GM19023 (cell line): ENCODE data around the gene SLC25A13.

Experiments
- ATAC-seq: cut with Tn5 transposase; IDR thresholded peaks from one replicate; pipeline ENCODE4 v1.9.1; 2021; ENCODE audit warnings: mild to moderate bottlenecking, moderate library complexity; ENCODE audit not compliant: unreplicated experiment

The SLC25A13 gene

DNA sequence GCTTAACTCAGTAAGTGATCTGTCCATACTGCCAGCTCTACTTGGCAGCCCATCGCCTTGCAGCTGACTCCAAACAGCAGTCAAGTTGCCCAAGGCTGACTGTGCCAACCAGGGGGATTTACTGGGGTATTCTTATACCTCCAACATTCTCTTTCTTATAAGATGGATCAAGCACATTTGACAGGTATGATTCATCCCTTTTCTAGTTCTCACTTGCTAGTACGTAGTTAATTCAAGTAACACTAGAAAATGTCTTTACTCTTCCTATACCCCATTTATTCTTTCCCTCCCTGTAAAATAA, 77.0 kb downstream of the SLC25A13 start:
- ATAC-seq = no peak

DNA sequence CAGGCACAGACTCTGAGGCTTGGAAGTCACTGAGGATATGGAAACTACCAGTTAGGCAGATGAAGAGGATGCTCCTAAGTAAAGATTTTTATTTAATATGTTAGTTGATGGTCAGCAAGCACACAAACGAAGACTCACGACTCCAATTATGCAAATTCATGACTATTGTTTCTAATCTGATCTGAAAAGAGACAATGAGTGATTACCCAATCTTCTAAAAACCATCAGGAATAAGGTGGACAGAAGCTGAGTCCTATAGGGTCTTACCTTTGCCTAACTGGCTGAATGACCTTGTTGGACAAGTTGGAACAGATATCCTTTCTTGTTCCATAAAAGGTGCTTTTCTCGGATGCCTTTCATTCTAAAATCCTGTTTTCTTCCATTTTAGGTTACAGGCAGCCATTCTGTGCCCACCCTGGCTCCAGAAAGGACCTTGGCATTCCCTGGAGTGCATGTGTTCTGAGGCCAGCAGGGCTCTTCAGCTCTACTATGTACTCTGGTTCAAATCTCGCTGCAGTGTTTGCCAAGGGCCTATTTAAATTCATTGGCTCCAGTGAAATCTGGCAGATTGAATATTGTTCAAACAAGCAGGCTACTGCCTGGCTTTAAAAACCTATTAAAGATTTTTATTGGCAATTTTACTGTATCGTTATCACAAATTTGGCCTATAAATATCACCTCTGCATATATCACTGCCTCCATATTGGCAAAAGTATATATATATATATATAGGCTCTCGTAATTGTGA, 77.5 kb downstream of the SLC25A13 start:
- no peak for ATAC-seq

DNA sequence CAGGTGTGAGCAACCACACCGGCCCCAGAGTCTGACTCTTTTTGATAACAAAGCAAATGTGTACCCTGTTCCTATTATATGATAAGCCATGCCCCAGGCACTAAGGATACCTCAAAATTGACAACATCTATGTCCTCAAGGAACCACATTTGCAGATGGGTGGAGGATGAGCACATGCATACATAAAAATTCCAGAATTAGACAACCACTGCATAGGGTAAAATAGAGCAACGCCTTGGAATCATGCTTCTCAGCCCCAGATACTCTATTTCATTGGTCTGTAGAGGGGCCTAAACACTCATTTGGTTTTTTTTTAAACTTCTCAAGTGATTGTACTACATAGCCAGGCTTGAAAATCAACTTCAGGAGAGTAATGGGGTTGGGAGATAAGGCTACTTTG, 78.7 kb downstream of the SLC25A13 start:
- no peak for ATAC-seq

DNA sequence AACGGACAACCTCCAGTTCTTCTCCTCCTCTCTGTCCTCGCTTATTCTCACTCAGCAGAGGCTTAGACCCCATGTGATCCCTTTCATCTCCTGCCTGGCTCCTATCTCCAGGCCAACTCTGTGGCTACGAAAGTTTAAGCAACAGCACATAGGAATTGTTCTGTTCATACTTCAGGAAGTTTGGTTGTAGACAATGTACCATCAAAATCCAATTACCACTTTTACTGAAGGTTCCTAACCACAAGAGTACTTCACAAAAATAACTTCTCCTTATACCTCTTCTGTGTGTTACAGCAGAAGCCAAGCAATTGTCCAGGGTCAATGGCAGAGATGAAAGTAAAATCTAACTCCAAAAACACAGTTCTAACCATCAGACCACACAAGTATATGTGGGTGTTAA, 80.0 kb downstream of the SLC25A13 start:
- no peak for ATAC-seq

DNA sequence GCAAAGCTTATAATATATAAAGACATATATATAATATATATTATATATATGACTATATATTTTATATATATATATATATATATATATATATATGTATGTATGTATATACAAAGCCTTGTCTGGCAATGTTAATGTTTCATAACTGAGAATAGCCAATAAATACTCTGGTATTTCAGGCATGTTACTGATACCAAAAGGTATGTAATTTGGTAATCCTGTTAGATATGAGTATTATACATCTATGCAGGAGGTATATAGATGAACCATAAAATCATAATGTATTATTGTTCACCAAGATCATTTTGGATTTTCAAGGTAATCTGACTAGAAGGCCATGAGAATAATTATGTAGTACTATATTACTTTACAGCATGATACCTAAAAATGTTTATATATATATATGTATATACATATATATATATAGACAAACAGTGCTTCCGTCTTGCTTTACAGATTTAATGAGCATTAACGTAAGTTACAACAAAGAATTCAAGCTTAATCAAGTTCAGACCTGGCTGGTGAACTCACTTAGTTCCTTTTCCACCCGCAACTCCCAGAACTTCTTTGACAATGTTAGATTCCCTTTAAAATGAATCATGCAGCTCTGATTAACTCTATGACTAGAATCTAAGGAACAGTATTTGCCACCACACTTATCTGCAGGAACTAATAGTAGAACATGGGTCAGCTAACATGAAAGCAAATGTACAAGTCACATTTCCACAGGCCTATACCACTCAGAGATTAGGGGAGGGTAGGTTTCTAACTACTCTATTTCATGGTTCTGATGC, 82.7 kb downstream of the SLC25A13 start:
- no peak for ATAC-seq

DNA sequence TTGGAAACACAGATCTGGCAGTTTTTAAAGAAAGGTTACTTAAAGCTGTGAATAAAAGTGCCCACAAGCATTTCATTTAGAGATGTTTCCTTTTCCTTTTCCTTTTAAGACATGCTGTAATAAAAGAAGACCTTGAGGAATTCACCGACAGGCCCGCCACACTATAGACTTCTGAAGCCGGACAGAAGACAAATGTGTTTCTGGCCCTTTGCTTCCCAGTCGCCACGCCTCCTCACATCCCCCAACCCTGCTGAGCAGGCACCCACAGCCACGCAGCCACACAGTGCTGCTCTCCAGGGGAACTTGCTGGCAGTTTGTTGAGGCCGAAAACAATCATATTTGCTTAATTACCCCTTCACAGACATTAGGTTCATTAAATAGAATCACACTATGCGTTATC, 83.4 kb downstream of the SLC25A13 start:
- no peak for ATAC-seq

DNA sequence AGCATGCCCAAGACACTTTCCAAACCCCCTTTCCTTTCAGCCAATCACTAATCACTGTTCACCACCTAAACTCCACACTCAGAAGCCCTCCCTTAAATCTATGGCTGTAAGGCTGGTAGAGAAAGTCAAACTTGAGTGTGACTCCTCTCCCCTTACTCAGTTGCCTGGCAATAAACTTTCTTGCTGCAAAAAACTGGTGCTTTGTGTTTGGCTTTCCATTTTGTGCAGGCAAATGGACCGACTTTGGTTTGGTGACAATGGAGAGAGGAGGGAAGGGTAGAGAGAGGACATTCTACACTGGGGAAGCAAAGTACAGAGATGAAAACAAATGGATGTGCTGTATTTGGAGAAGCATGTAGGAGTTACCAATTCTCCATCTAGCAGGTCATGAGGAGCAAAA, 84.9 kb downstream of the SLC25A13 start:
- no peak for ATAC-seq

DNA sequence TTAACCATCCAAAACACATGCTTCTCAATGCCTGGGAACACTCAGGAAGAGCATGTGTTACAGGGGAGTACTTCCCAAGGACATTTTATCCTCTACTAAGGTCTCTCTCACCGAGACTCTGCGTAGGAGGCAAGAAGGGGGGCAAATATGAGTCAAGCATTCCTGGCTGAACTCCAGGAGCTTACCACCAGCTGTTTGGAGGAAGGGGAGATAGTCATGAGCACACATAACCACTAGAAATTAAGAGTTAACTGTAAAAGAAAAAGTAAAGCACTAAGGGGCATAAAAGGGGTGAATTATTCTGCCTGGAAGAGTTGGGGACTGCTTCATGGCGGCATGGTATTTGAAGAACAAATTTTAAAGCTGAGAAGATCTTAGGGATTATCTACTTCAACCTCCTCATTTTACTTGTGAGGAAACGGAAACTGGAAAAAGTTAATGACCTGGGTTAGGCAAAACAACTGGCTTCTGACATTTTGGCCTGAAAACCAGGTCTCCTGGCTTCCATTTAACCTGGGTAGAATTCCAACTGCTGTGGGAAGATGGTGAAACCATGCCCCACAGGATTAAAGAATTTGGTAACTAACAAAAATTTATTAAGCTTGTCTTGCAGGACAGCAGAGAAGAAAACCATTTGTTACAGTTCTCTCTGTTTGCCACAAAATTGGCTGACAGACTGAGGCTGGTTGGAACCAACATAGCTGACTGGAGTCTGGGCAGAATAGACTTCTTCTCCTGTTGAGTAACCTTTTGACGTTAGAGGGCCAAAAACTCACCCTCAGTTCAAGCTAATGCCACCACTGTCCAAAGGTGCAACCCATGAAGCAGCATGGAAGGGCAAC, 85.5 kb downstream of the SLC25A13 start:
- ATAC-seq = no peak

DNA sequence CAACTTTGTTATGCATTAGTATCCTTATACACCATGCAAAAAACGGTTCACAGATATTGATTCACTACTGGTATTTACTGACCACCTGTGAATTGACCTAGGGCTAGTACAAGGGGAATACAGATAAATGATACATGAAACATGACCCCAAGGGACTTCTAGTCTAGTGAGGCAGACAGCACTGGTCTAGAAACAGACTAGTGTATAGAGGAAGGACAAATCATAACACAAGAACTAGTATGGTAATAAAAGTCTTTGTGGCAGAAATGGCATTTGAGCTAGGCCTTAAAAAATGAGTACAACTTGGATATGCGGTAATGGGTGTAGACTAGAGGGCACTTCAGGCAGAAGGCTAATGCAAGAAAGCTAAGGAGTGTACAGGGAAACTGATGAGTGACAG, 86.6 kb downstream of the SLC25A13 start:
- no peak for ATAC-seq

DNA sequence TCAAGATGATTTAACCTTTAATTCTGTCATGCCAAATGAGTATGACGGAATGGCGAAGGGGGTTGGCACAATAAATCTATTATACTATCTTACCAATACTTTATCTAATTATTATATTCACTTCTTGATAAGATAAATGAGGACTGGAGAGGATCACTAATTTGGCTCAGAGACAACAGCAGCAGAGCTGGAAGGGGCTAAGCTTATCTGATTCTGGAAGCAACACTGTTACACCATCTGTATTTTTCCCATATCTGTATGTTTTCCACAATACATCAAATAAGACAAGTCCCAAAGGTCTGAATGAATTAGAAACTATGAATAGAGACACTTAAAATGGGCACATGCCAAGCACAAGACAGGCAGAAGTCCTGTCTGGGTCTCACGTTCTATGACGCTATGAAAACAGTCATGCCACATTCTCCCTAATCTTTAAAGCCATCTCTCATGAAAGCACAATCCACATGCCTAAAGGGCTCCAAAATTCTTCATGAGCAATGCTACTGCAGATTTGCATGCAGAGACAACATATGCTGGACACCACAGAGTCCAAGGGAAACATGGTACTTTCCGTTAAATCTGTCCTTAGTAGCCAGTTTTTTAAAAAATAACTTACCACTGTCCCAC, 88.3 kb downstream of the SLC25A13 start:
- no peak for ATAC-seq

DNA sequence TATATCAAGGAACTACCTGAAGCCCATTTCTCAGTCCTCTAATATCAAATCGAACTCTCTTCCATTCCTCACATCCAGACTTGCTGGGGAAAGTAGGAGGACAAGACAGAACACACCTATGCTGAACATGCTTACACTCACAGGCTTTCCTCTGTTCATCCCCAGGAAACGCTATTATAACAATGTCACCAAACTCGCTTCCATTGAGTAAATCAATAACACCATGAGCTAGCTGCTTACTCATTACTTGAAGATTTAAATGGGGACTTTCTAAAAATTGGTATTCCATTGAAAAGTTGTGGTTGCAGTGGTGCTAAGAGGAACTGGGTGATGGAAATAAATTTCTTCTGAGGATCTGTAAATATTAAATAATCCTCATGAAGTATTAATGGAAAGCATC, 88.8 kb downstream of the SLC25A13 start:
- no peak for ATAC-seq

DNA sequence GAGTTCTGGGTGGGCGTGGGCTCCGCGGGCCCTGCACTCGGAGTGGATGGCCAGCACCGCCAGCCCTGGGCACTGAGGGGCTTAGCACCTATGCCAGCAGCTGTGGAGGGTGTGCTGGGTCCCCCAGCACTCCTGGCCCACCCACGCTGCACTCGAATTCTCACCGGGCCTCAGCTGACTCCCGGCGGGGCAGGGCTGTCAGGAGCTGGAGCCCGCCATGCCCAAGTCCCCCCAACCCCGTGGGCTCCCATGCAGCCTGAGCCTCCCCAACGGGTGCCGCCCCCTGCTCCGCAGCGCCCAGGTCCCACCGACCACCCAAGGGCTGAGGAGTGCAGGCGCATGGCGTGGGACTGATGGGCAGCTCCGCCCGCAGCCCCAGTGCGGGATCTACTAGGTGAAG, 93.1 kb downstream of the SLC25A13 start:
- ATAC-seq = no peak

DNA sequence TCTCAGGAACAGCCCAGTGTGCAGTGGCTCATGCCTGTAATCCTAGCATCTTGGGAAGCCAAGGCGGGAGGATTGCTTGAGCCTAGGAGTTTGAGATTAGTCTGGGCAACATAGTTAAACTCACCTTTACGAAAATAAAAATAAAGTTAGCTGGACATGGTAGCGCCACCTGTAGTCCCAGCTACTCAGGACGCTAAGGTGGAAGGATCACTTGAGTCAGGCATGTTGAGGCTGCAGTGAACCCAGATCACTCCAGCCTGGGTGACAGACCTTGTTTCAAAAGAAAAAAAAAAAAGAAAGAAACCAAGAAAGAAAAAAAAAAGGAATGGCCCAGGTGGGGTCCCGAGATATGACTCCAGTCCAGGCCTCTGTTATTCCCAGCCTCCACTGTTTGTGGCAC, 96.6 kb downstream of the SLC25A13 start:
- no peak for ATAC-seq

DNA sequence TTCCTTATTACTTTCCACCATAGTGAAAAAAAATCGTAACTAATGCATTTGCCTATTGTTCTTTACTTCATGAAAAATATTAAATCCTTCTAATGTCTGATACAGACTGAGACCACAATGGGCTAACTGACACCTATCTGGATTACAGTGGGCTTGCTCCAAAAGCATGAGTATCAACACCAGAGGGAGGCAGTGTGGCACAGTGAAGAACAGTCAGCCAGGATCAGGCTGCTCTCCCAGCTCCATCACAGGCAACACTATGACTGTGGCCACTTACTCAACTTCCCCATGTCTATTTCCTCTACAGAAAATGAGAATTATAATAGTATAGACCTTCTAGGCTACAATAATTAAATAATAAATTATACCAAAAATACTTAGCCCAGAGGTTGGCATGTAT, 97.2 kb downstream of the SLC25A13 start:
- peak; percentile 69 for ATAC-seq

DNA sequence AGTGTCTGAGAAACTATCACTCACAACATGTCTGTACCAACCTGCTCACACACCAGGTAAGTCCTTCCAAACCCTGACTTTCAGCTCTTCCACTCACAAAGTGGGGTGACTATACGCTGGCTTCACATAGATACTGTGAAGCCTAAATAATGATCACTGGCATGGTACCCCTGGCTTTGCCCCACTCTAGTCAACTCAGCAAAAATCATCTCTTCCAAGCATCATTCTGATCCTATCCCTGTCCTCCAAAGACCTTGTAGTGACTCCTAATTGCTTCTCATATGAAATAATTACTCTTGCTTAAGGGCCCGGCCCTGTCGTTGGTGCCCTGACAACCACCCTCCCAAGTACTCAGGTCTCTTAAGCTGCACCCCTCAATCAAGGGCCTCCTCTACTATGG, 97.8 kb downstream of the SLC25A13 start:
- no peak for ATAC-seq

DNA sequence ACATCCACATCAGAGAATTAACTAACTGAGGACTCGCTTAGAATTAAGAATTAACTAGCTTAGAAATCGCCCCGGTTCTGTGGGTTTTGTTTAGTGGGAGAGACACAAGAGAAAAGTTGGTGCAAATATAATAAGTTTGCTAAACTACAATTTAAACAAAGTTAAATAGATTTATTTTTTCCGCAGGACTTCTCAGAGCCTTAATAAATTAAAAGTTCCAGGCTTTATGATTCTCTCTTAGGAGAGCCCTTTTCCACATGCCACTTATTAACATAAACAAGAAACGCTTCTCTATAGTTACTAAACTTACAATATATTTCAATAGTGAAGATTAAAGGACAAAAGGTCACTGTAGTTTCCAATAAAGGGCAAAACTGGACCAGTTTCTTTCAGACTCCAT, 100.0 kb downstream of the SLC25A13 start:
- ATAC-seq = no peak

DNA sequence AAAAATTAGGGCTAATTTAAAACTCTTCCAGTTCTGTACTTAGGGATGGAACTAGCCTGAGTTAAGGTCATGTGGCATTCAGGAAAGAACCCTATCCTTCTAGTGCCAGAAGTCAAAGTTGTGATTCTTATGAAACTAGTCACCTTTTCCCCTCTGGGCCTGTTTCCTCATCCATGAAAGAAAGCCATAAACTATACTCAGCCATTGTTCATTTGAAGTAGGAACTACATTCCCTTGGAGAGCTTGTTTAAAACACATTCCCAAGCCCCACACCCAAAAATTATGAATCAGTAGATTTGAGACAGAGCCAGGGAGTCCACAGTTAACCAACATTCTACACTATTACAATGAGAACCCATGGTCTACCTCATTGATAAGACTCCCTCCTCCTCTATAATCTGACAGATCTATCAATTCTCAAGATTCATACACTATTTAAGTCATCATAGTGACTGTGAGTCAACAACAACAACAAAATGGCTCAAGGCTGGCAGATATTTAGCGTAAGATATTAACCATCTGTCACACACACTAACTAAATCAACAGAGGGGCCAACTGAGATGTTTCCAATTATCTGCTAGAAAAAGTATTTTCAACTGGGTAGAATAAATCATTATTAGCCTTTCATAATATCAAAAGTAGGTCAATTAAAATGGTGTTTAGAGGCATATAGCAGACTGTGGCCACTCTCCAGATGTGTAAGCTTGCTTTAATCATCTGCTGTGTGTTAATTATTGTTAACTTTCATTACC, 102.3 kb downstream of the SLC25A13 start:
- ATAC-seq = no peak

DNA sequence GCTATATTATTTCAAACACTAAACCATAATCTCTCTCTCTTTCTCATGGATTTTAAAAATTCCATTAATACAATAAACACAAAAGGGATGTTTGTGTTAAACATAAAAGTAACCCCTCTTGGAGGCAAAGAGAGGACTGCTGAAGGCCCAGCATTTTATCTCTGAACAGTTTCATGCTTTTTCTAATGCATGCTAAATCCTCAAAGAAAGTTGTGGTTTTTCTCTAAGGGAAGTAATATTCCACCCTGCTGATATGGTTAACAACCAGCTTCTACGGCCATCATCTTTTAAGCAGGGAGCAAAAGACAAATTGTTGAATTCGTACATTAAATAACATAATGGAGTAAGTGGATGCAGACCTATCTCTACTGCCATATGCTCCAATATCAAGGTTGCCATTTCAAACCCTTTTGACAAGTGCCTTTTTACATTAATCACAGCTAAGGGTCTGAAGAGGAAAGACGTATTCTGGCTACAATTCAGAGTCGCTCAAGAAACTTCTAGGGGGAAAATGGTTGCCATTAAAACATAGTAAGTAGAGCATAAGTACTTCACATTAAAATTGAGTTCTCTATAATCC, 103.1 kb downstream of the SLC25A13 start:
- no peak for ATAC-seq

DNA sequence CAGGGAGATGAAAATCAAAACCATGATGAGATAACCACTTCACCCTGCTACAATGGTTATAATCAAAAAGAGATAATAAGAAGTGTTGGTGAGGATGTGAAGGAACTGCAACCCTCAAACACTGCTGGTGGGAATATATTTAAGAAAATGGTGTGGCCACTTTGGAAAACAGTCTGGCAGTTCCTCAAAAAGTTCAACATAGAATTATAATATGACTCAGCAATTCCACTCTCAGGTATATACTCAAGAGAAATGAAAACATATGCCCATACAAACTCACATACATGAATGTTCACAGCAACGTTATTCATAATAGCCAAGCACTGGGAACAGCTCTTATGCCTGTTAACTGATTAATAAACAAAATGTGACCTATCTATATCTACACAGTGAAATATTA, 104.8 kb downstream of the SLC25A13 start:
- no peak for ATAC-seq

DNA sequence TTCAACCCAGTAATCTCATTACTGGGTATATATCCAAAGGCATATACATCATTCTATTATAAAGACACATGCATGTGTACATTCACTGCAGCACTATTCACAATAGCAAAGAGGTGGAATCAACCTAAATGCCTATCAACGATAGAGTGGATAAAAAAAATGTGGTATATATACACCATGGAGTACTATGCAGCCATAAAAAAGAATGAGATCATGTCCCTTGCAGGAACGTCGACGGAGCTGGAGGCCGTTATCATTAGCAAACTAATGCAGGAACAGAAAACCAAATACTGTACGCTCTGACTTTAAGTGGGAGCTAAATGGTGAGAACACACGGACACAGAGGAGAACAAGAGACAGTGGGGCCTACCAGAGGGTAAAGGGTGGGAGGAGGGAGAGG, 105.5 kb downstream of the SLC25A13 start:
- ATAC-seq = no peak
